ENCODE data around the gene TMEM205. TPM values are rescaled to one million over a fixed set of nuclear protein-coding genes. Genes with fewer than 3 reads are reported as not detected.

The TMEM205 gene
- total and polyA plus RNA-seq, 2 of the 8 experiments (the other 6 are each of a cell fraction or from before 2014, with no cell fraction given), result 73.5 to 423 TPM

GRCh38 chr19:11324748-11325389 lies 21.2 kb downstream of the TMEM205 start (continued):
- TF ChIP-seq, protein P1, sequence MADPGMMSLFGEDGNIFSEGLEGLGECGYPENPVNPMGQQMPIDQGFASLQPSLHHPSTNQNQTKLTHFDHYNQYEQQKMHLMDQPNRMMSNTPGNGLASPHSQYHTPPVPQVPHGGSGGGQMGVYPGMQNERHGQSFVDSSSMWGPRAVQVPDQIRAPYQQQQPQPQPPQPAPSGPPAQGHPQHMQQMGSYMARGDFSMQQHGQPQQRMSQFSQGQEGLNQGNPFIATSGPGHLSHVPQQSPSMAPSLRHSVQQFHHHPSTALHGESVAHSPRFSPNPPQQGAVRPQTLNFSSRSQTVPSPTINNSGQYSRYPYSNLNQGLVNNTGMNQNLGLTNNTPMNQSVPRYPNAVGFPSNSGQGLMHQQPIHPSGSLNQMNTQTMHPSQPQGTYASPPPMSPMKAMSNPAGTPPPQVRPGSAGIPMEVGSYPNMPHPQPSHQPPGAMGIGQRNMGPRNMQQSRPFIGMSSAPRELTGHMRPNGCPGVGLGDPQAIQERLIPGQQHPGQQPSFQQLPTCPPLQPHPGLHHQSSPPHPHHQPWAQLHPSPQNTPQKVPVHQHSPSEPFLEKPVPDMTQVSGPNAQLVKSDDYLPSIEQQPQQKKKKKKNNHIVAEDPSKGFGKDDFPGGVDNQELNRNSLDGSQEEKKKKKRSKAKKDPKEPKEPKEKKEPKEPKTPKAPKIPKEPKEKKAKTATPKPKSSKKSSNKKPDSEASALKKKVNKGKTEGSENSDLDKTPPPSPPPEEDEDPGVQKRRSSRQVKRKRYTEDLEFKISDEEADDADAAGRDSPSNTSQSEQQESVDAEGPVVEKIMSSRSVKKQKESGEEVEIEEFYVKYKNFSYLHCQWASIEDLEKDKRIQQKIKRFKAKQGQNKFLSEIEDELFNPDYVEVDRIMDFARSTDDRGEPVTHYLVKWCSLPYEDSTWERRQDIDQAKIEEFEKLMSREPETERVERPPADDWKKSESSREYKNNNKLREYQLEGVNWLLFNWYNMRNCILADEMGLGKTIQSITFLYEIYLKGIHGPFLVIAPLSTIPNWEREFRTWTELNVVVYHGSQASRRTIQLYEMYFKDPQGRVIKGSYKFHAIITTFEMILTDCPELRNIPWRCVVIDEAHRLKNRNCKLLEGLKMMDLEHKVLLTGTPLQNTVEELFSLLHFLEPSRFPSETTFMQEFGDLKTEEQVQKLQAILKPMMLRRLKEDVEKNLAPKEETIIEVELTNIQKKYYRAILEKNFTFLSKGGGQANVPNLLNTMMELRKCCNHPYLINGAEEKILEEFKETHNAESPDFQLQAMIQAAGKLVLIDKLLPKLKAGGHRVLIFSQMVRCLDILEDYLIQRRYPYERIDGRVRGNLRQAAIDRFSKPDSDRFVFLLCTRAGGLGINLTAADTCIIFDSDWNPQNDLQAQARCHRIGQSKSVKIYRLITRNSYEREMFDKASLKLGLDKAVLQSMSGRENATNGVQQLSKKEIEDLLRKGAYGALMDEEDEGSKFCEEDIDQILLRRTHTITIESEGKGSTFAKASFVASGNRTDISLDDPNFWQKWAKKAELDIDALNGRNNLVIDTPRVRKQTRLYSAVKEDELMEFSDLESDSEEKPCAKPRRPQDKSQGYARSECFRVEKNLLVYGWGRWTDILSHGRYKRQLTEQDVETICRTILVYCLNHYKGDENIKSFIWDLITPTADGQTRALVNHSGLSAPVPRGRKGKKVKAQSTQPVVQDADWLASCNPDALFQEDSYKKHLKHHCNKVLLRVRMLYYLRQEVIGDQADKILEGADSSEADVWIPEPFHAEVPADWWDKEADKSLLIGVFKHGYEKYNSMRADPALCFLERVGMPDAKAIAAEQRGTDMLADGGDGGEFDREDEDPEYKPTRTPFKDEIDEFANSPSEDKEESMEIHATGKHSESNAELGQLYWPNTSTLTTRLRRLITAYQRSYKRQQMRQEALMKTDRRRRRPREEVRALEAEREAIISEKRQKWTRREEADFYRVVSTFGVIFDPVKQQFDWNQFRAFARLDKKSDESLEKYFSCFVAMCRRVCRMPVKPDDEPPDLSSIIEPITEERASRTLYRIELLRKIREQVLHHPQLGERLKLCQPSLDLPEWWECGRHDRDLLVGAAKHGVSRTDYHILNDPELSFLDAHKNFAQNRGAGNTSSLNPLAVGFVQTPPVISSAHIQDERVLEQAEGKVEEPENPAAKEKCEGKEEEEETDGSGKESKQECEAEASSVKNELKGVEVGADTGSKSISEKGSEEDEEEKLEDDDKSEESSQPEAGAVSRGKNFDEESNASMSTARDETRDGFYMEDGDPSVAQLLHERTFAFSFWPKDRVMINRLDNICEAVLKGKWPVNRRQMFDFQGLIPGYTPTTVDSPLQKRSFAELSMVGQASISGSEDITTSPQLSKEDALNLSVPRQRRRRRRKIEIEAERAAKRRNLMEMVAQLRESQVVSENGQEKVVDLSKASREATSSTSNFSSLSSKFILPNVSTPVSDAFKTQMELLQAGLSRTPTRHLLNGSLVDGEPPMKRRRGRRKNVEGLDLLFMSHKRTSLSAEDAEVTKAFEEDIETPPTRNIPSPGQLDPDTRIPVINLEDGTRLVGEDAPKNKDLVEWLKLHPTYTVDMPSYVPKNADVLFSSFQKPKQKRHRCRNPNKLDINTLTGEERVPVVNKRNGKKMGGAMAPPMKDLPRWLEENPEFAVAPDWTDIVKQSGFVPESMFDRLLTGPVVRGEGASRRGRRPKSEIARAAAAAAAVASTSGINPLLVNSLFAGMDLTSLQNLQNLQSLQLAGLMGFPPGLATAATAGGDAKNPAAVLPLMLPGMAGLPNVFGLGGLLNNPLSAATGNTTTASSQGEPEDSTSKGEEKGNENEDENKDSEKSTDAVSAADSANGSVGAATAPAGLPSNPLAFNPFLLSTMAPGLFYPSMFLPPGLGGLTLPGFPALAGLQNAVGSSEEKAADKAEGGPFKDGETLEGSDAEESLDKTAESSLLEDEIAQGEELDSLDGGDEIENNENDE (IDR thresholded peaks at IDR 0.05; ENCODE audit: insufficient replicate concordance, low read length), result no peak
- no peak for TF ChIP-seq EZH2 (IDR thresholded peaks at IDR 0.05; ENCODE audit: low read depth, low read length, severe bottlenecking)
- TF ChIP-seq RAD21 (IDR thresholded peaks at IDR 0.05 in 1 of 2, conservative IDR thresholded peaks at IDR 0.05 in 1 of 2; ENCODE audit: low read depth in 2 of 2, low read length in 2 of 2), result no peak
- TF ChIP-seq MAX (IDR thresholded peaks at IDR 0.05), result no peak
